Activated CD4-positive, alpha-beta T cell treated with anti-CD3 and anti-CD28 coated beads, Interleukin-2, amount 10 ng/mL, durations not matched to agents 7 days and 5 days (primary cell): ENCODE data around the gene ZNF831. TPM values are rescaled to one million over a fixed set of nuclear protein-coding genes. Genes with fewer than 3 reads are reported as not detected.

Experiments used
- CTCF ChIA-PET: fragments of 350-600 bp; sonication (Branson Sonifier 250); formaldehyde crosslinking; loops from one replicate; lab custom pipeline; 2021; ENCODE audit warnings: antibody characterized with exemption; lab: Charles Lee
- POLR2A ChIA-PET: fragments of 350-600 bp; sonication (Branson Sonifier 250); formaldehyde crosslinking; loops from one replicate; lab custom pipeline; 2021; ENCODE audit warnings: antibody characterized with exemption; lab: Charles Lee
- DNase-seq: peaks from one replicate; pipeline ENCODE4 v3.0.0-alpha.2; 2020
- H3K27ac Mint-ChIP-seq: one replicate; pipeline ENCODE4 v1.8.0; 2021; ENCODE audit warnings: mild to moderate bottlenecking, moderate library complexity, mixed read lengths
- H3K27me3 Mint-ChIP-seq: one replicate; pipeline ENCODE4 v1.8.0; 2021; ENCODE audit warnings: mixed read lengths
- H3K36me3 Mint-ChIP-seq: one replicate; pipeline ENCODE4 v1.8.0; 2021; ENCODE audit warnings: low read depth, mixed read lengths
- H3K4me1 Mint-ChIP-seq: one replicate; pipeline ENCODE4 v1.8.0; 2021; ENCODE audit warnings: mixed read lengths
- H3K4me3 Mint-ChIP-seq: one replicate; pipeline ENCODE4 v1.8.0; 2021; ENCODE audit warnings: mild to moderate bottlenecking, moderate library complexity, mixed read lengths
- H3K9me3 Mint-ChIP-seq: one replicate; pipeline ENCODE4 v1.8.0; 2021; ENCODE audit warnings: mixed read lengths
- total RNA-seq, 2 experiments: library from RNA; stranded (reverse); gene quantifications; one replicate each; pipeline ENCODE4 v1.2.3, GENCODE V29; 2021

ZNF831 gene
- total RNA-seq, 2 experiments from 2014 or later, result 10.3 to 10.4 TPM

GRCh38 chr20:59192533-59192896, 28.9 kb downstream of the ZNF831 start:
- H3K4me3 Mint-ChIP-seq, result no peak overlapping the region
- no peaks in the 10 kb centered on the region for H3K27me3 Mint-ChIP-seq
- ChIA-PET POLR2A (no interaction called here), CTCF (no interaction called here)
- H3K4me1 Mint-ChIP-seq, result no peaks in the 10 kb centered on the region
- H3K36me3 Mint-ChIP-seq, result peaks cover 7% of the 10 kb centered on the region
- no peaks in the 10 kb centered on the region for H3K9me3 Mint-ChIP-seq
- no peak overlapping the region for H3K27ac Mint-ChIP-seq
- DNase-seq, result no peak

DNA sequence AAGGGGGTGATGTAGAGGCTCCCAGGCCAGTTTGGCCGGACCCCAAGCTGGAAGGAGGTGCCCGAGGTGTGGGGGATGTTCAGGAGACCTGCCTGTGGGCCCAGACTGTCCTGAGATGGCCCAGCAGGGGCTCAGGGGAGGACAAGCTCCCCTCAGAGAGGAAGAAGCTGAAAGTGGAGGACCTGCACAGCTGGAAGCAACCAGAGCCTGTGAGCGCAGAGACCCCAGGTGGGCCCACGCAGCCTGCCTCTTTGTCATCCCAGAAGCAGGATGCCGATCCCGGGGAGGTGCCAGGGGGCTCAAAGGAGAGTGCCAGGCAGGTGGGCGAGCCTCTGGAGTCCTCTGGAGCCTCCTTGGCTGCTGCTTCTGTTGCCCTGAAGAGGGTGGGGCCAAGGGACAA, 29.7 kb downstream of the ZNF831 start:
- POLR2A ChIA-PET, result no interaction called here
- H3K4me3 Mint-ChIP-seq, result no peak overlapping the region
- no peak overlapping the region for H3K27ac Mint-ChIP-seq

GRCh38 chr20:59194023-59194935, 30.7 kb downstream of the ZNF831 start:
- ChIA-PET POLR2A (no interaction called here), CTCF (interaction anchor here (1.2 kb wide), 1 partner anchor 13 kb away, joined by 3 read pairs; no protein-coding TSS in a partner anchor)
- Mint-ChIP-seq H3K4me3 (no peak overlapping the region), H3K36me3 (peaks cover 17% of the 10 kb centered on the region), H3K27me3 (no peaks in the 10 kb centered on the region), H3K27ac (no peak overlapping the region), H3K9me3 (peaks cover 2% of the 10 kb centered on the region), H3K4me1 (no peaks in the 10 kb centered on the region)
- no peak for DNase-seq

More for the DNA sequence above, 29.7 kb downstream of the ZNF831 start:
- no peaks in the 10 kb centered on the region for H3K9me3 Mint-ChIP-seq
- H3K36me3 Mint-ChIP-seq, result peaks cover 9% of the 10 kb centered on the region
- no peaks in the 10 kb centered on the region for H3K27me3 Mint-ChIP-seq
- no peak for DNase-seq
- CTCF ChIA-PET, result no interaction called here
- H3K4me1 Mint-ChIP-seq, result no peaks in the 10 kb centered on the region

GRCh38 chr20:59195316-59195993, 31.8 kb downstream of the ZNF831 start:
- H3K27me3 Mint-ChIP-seq, result no peaks in the 10 kb centered on the region
- no peak for DNase-seq
- no peaks in the 10 kb centered on the region for H3K4me1 Mint-ChIP-seq
- H3K27ac Mint-ChIP-seq, result peak overlapping the region; percentile 57
- H3K9me3 Mint-ChIP-seq, result peaks cover 10% of the 10 kb centered on the region
- CTCF ChIA-PET, result interaction anchor here (1.2 kb wide), 1 partner anchor 12 kb away, joined by 3 read pairs; no protein-coding TSS in a partner anchor
- H3K36me3 Mint-ChIP-seq, result peaks cover 25% of the 10 kb centered on the region
- H3K4me3 Mint-ChIP-seq, result no peak overlapping the region
- POLR2A ChIA-PET, result no interaction called here

- Mint-ChIP-seq H3K9me3 (peaks cover 7% of the 10 kb centered on the region), H3K27ac (no peak overlapping the region), H3K4me1 (peaks cover 17% of the 10 kb centered on the region), H3K4me3 (no peak overlapping the region), H3K27me3 (no peaks in the 10 kb centered on the region), H3K36me3 (peaks cover 33% of the 10 kb centered on the region)
- POLR2A ChIA-PET, result no interaction called here
- DNase-seq, result no peak
- CTCF ChIA-PET, result interaction anchor here (1.0 to 4.5 kb wide), 3 partner anchors 17 to 116 kb away, joined by 3 to 49 read pairs (median 4); no protein-coding TSS in a partner anchor
Observed at GRCh38 chr20:59204165-59204894, 40.7 kb downstream of the ZNF831 start.

DNA sequence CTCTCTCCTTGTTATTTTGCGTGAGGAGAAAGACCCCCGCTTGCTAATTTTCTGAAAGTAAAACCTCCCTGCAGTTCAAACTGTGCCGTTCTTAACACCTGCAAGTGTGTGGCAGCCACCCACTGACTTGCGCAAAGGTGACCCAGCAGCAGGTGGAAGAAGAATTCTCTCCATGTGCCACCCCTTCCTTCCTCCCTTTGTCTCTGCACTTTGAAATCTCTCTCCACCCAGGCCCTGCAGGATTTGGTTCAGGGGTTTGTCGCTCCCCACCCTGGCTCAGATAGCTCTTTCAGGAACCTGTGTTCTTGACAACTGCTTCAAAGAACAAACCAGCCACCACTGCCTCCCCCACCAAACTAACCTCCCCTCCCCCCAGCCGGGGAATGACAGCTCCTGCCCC, 41.4 kb downstream of the ZNF831 start:
- no peak overlapping the region for H3K27ac Mint-ChIP-seq
- peaks cover under 1% of the 10 kb centered on the region for H3K9me3 Mint-ChIP-seq
- ChIA-PET CTCF (interaction anchor here (0.5 to 4.5 kb wide), 6 partner anchors 16 to 205 kb away, joined by 3 to 49 read pairs (median 4); no protein-coding TSS in a partner anchor), POLR2A (no interaction called here)
- peaks cover 26% of the 10 kb centered on the region for H3K36me3 Mint-ChIP-seq
- H3K4me1 Mint-ChIP-seq, result peaks cover 17% of the 10 kb centered on the region
- no peaks in the 10 kb centered on the region for H3K27me3 Mint-ChIP-seq
- DNase-seq, result no peak
- H3K4me3 Mint-ChIP-seq, result no peak overlapping the region

DNA sequence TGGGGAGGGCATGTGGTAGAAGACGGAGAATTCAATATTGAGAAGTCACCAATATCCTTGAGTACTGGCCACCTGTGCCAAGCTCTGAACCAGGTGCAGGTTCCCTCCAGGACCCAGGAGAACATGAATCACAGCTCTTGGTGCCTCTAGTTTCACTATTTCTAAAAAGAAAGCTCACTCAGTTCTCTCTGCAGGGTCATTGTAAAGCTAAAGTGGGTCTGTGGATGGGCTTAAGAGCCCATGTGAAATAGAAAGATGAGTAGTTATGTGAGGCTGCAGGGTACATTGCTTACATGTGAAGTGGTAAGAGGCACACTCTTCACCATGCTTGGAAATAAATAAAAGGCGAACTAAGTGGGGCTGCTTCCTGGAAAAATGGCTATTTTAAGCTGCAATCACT, 43.6 kb downstream of the ZNF831 start:
- H3K9me3 Mint-ChIP-seq, result no peaks in the 10 kb centered on the region
- POLR2A ChIA-PET, result interaction anchor here (0.5 to 2.0 kb wide), 4 partner anchors 29 to 174 kb away, joined by 3 to 6 read pairs (median 3); no protein-coding TSS in a partner anchor
- H3K27me3 Mint-ChIP-seq, result no peaks in the 10 kb centered on the region
- peaks cover 17% of the 10 kb centered on the region for H3K4me1 Mint-ChIP-seq
- CTCF ChIA-PET, result interaction anchor here (0.7 to 4.5 kb wide), 32 partner anchors 9 to 555 kb away, joined by 3 to 49 read pairs (median 4); partner anchors contain the start of gene STX16
- DNase-seq, result no peak
- H3K27ac Mint-ChIP-seq, result no peak overlapping the region
- no peak overlapping the region for H3K4me3 Mint-ChIP-seq
- H3K36me3 Mint-ChIP-seq, result peaks cover 16% of the 10 kb centered on the region

DNA sequence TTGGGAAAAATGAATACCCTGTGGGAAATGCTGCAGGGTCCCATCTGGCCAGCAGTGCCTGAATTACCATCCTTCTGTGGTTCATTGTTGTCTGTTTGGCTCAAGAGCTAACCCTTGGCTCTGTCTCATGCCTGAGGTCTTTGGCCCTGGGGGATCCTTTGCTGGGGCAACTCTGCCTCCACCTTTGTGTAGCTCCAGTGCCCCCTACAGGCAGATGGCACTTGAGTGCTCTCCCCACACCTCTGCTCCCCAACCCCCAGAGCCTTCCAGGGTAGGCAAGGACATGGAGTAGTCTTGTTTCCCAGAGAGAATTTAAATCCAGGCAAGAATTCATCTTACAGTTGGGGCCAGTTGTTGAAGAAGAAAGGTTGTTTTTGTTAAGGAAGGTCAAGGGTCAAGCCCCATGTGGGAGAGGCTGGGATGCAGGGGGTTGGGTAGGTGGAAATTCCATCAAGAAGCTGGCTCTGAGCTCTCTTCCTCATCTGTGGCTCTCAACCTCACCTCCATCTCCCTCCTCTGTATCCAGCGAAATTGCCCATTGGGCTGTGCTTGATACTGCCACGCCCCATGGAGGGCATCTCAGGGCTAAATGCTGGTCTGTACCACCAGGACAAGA, 44.2 kb downstream of the ZNF831 start:
- POLR2A ChIA-PET, result interaction anchor here (0.7 to 2.0 kb wide), 2 partner anchors 65 to 120 kb away, joined by 3 to 6 read pairs; no protein-coding TSS in a partner anchor
- H3K9me3 Mint-ChIP-seq, result no peaks in the 10 kb centered on the region
- CTCF ChIA-PET, result interaction anchor here (0.7 to 4.5 kb wide), 37 partner anchors 10 to 557 kb away, joined by 3 to 49 read pairs (median 4); partner anchors contain the start of gene STX16
- no peak overlapping the region for H3K27ac Mint-ChIP-seq
- no peak overlapping the region for H3K4me3 Mint-ChIP-seq
- H3K27me3 Mint-ChIP-seq, result no peaks in the 10 kb centered on the region
- H3K4me1 Mint-ChIP-seq, result peaks cover 17% of the 10 kb centered on the region
- DNase-seq, result peak; percentile 88
- peaks cover 19% of the 10 kb centered on the region for H3K36me3 Mint-ChIP-seq

- ChIA-PET CTCF (interaction anchor here (0.6 to 1.8 kb wide), 2 partner anchors 122 to 192 kb away, joined by 4 to 9 read pairs; no protein-coding TSS in a partner anchor), POLR2A (interaction anchor here (0.6 kb wide), 1 partner anchor 1854 kb away, joined by 3 read pairs; no protein-coding TSS in a partner anchor)
- no peak for DNase-seq
- Mint-ChIP-seq H3K36me3 (peaks cover 25% of the 10 kb centered on the region), H3K9me3 (no peaks in the 10 kb centered on the region), H3K4me1 (peaks cover 13% of the 10 kb centered on the region), H3K27ac (no peak overlapping the region), H3K27me3 (no peaks in the 10 kb centered on the region), H3K4me3 (no peak overlapping the region)
Observed at GRCh38 chr20:59210186-59210585, 46.6 kb downstream of the ZNF831 start.

DNA sequence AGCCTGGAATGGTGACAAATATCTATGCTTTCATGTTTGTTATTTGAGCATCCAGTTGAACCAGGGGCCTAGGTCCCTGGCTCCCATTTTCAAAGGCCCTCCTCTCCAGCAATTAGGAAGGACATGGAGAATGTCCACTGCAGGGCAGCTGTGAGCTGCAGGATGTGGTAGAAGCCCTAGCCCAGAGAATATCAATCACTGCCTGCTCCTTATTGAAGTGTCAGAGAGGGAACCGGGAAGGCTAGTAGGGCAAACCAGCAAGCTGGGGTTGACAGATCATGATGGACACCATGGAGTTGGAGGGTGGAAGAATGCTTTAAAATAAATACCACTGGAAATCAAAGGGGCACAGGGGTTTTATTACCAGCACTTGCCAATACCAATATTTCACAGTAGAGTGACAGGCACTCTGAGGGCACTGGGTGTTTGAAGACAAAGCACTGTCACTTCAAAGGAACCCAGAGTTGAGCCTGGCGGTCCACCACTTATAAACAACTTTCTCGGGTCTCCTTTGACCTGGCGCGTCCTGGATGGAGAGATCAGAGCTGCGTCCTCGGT, 47.7 kb downstream of the ZNF831 start:
- Mint-ChIP-seq H3K4me1 (peaks cover 10% of the 10 kb centered on the region), H3K27me3 (no peaks in the 10 kb centered on the region), H3K4me3 (no peak overlapping the region), H3K9me3 (no peaks in the 10 kb centered on the region), H3K36me3 (peaks cover 30% of the 10 kb centered on the region), H3K27ac (no peak overlapping the region)
- ChIA-PET CTCF (interaction anchor here (1.8 kb wide), 1 partner anchor 123 kb away, joined by 9 read pairs; no protein-coding TSS in a partner anchor), POLR2A (interaction anchor here (0.6 kb wide), 1 partner anchor 30 kb away, joined by 3 read pairs; no protein-coding TSS in a partner anchor)
- DNase-seq, result no peak

DNA sequence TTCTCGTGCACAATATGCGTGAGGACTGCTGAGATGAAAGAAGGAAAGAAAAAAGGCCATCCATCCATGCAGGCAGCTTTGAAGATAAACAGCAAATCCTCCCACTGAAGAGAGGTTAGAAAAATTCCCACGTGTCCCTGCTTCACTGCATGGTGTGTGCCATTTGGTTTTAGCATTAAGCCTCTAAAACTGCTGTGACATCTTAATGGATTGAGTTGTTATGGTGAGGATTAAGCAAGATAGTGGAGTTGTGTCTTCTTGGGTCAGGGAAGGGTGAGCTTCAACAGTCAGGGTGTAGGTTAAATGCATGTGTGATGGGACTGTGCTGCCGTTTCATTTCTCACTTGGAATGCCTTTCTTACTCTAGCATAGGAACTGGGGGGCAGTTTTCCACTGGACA, 50.5 kb downstream of the ZNF831 start:
- Mint-ChIP-seq H3K27me3 (no peaks in the 10 kb centered on the region), H3K4me3 (no peak overlapping the region), H3K27ac (no peak overlapping the region), H3K36me3 (peaks cover 24% of the 10 kb centered on the region), H3K4me1 (no peaks in the 10 kb centered on the region), H3K9me3 (no peaks in the 10 kb centered on the region)
- ChIA-PET POLR2A (no interaction called here), CTCF (interaction anchor here (1.2 kb wide), 1 partner anchor 126 kb away, joined by 3 read pairs; no protein-coding TSS in a partner anchor)
- no peak for DNase-seq
